GM19239 (cell line): ENCODE measurements around the gene IRAK1BP1.
"Not testable (repeated sequence)": the region's sequence is repeated elsewhere in the genome, so short reads cannot be mapped to it uniquely, and the experiment has no call there.

ENCODE experiments used
- DNase-seq: peaks from one replicate; pipeline ENCODE4 v3.0.0; 2011; ENCODE audit warnings: low spot score; ENCODE audit not compliant: insufficient read length
- FAIRE-seq: peaks from 2 replicates; lab custom pipeline; 2011; peaks lifted over from hg19 to GRCh38; lab: Jason Lieb, UNC

The IRAK1BP1 gene

GRCh38 chr6:78875505-78875904, 8.2 kb downstream of the IRAK1BP1 start:
- no peak for DNase-seq
- no peak for FAIRE-seq

- DNase-seq: no peak
- no peak for FAIRE-seq
These were observed 16.3 kb downstream of the IRAK1BP1 start for GRCh38 chr6:78883651-78884050.

GRCh38 chr6:78889901-78890300, 22.6 kb downstream of the IRAK1BP1 start:
- not testable (repeated sequence) for FAIRE-seq, DNase-seq

GRCh38 chr6:78896227-78896626, 28.9 kb downstream of the IRAK1BP1 start:
- no peak for DNase-seq

GRCh38 chr6:78908621-78909020, 41.3 kb downstream of the IRAK1BP1 start:
- FAIRE-seq (no peak), DNase-seq (no peak)

More at GRCh38 chr6:78896227-78896626, 28.9 kb downstream of the IRAK1BP1 start:
- FAIRE-seq: no peak

- DNase-seq (no peak), FAIRE-seq (no peak)
These were observed 42.0 kb downstream of the IRAK1BP1 start for GRCh38 chr6:78909391-78909790.

GRCh38 chr6:78910010-78910409, 42.7 kb downstream of the IRAK1BP1 start:
- no peak for FAIRE-seq
- DNase-seq: no peak

- DNase-seq (peak; percentile 5), FAIRE-seq (no peak)
These were observed 43.3 kb downstream of the IRAK1BP1 start for GRCh38 chr6:78910591-78911171.

- no peak for FAIRE-seq
- DNase-seq: no peak
These were observed 44.0 kb downstream of the IRAK1BP1 start for GRCh38 chr6:78911218-78911940.

GRCh38 chr6:78916411-78916810, 49.1 kb downstream of the IRAK1BP1 start:
- FAIRE-seq: no peak

GRCh38 chr6:78917788-78918187, 50.4 kb downstream of the IRAK1BP1 start:
- DNase-seq: no peak
- FAIRE-seq: no peak

More at GRCh38 chr6:78916411-78916810, 49.1 kb downstream of the IRAK1BP1 start:
- DNase-seq: no peak

GRCh38 chr6:78921168-78921567, 53.8 kb downstream of the IRAK1BP1 start:
- FAIRE-seq, DNase-seq: not testable (repeated sequence)

- DNase-seq (no peak), FAIRE-seq (no peak)
These were observed 58.0 kb downstream of the IRAK1BP1 start for GRCh38 chr6:78925317-78925716.

GRCh38 chr6:78935553-78935952, 68.2 kb downstream of the IRAK1BP1 start:
- no peak for DNase-seq
- no peak for FAIRE-seq

- FAIRE-seq (no peak), DNase-seq (no peak)
These were observed 69.2 kb downstream of the IRAK1BP1 start for GRCh38 chr6:78936515-78936914.

GRCh38 chr6:78942446-78942845, 75.1 kb downstream of the IRAK1BP1 start:
- no peak for FAIRE-seq
- no peak for DNase-seq

- DNase-seq (no peak), FAIRE-seq (no peak)
These were observed 80.2 kb downstream of the IRAK1BP1 start for GRCh38 chr6:78947529-78947928.

- FAIRE-seq: no peak
These were observed 80.6 kb downstream of the IRAK1BP1 start for GRCh38 chr6:78947962-78948361.

GRCh38 chr6:78948785-78949184, 81.4 kb downstream of the IRAK1BP1 start:
- DNase-seq: no peak
- FAIRE-seq: no peak

More at GRCh38 chr6:78947962-78948361, 80.6 kb downstream of the IRAK1BP1 start:
- no peak for DNase-seq

GRCh38 chr6:78952362-78952761, 85.0 kb downstream of the IRAK1BP1 start:
- FAIRE-seq (no peak), DNase-seq (no peak)
